Right atrium auricular region (tissue), 2 donors: ENCODE measurements around the gene EPHB2. TPM values are rescaled to one million over a fixed set of nuclear protein-coding genes. Genes with fewer than 3 reads are reported as not detected.

Experiments
- DNase-seq: peaks from one replicate; pipeline ENCODE4 v3.0.0-alpha.2; 2019; ENCODE audit warnings: low spot score
- H3K27ac ChIP-seq, 2 donors: fragments of 200-600 bp; sonication (generic); 1 replicate in 1 of 2; 2 replicates in 1 of 2; pipeline ENCODE4 v1.5.1; 2016 to 2019
- H3K27me3 ChIP-seq, 2 donors: fragments of 200-600 bp; sonication (generic); one replicate each; pipeline versions ENCODE4 v1.5.1 to v1.6.0; 2017 to 2019
- H3K36me3 ChIP-seq: fragments of 200-600 bp; sonication (generic); one replicate; pipeline ENCODE4 v1.5.1; 2016
- H3K4me1 ChIP-seq, 2 donors: fragments of 200-600 bp; sonication (generic); one replicate each; pipeline versions ENCODE4 v1.5.1 to v1.6.0; 2017 to 2019
- H3K4me3 ChIP-seq, 2 donors: fragments of 200-600 bp; sonication (generic); 1 replicate in 1 of 2; 2 replicates in 1 of 2; pipeline ENCODE4 v1.5.1; 2017 to 2019; ENCODE audit warnings: mild to moderate bottlenecking in 1 of 2, moderate library complexity in 1 of 2
- H3K9me3 ChIP-seq, 2 donors: fragments of 200-600 bp; sonication (generic); one replicate each; pipeline ENCODE4 v1.5.1; 2019
- CTCF ChIP-seq, 2 donors: fragments of 200-600 bp; sonication (generic); IDR thresholded peaks; one replicate each; pipeline ENCODE4 v1.5.1; 2019; ENCODE audit warnings: antibody characterized with exemption in 2 of 2
- total RNA-seq, 2 donors: library from RNA; depleted of rRNA; stranded (reverse); fragments of >200 nt; gene quantifications; one replicate each; pipeline ENCODE4 v1.1.0, GENCODE V29; 2016

Gene EPHB2
- total RNA-seq, 2 donors from 2014 or later = 1.8 to 2.6 TPM

- peaks cover 0 to 4% of the 10 kb centered on the region in 2 donors for H3K9me3 ChIP-seq
- no peaks in the 10 kb centered on the region for H3K36me3 ChIP-seq
- TF ChIP-seq CTCF (IDR thresholded peaks at IDR 0.05) = no peak
- DNase-seq = no peak
- H3K4me1 ChIP-seq = peaks cover 0 to 10% of the 10 kb centered on the region in 2 donors
- no peak overlapping the region for H3K27ac ChIP-seq
- no peaks in the 10 kb centered on the region for H3K27me3 ChIP-seq
- no peak overlapping the region for H3K4me3 ChIP-seq
Measured at GRCh38 chr1:22869325-22869724, 158.7 kb downstream of the EPHB2 start.

GRCh38 chr1:22870201-22870871 is 159.7 kb downstream of the EPHB2 start:
- Histone ChIP-seq H3K27ac (no peak overlapping the region), H3K4me1 (peaks cover 0 to 10% of the 10 kb centered on the region in 2 donors), H3K36me3 (no peaks in the 10 kb centered on the region), H3K27me3 (no peaks in the 10 kb centered on the region), H3K9me3 (peaks cover 0 to 4% of the 10 kb centered on the region in 2 donors), H3K4me3 (no peak overlapping the region)
- DNase-seq = no peak
- no peak for TF ChIP-seq CTCF (IDR thresholded peaks at IDR 0.05)

GRCh38 chr1:22872981-22873664 is 162.5 kb downstream of the EPHB2 start:
- peaks cover 0 to 20% of the 10 kb centered on the region in 2 donors for H3K4me1 ChIP-seq
- TF ChIP-seq CTCF (IDR thresholded peaks at IDR 0.05) = no peak
- H3K27me3 ChIP-seq = no peaks in the 10 kb centered on the region
- DNase-seq = no peak
- H3K9me3 ChIP-seq = peaks cover 0 to 3% of the 10 kb centered on the region in 2 donors
- H3K4me3 ChIP-seq = no peak overlapping the region
- no peaks in the 10 kb centered on the region for H3K36me3 ChIP-seq
- no peak overlapping the region for H3K27ac ChIP-seq

GRCh38 chr1:22874785-22875184 is 164.1 kb downstream of the EPHB2 start:
- Histone ChIP-seq H3K27ac (no peak overlapping the region), H3K27me3 (no peaks in the 10 kb centered on the region), H3K4me1 (peaks cover 0 to 20% of the 10 kb centered on the region in 2 donors), H3K4me3 (no peak overlapping the region), H3K36me3 (no peaks in the 10 kb centered on the region), H3K9me3 (no peaks in the 10 kb centered on the region)
- no peak for TF ChIP-seq CTCF (IDR thresholded peaks at IDR 0.05)
- DNase-seq = no peak

GRCh38 chr1:22875241-22875640 is 164.6 kb downstream of the EPHB2 start:
- Histone ChIP-seq H3K4me1 (peaks cover 0 to 19% of the 10 kb centered on the region in 2 donors), H3K36me3 (no peaks in the 10 kb centered on the region), H3K27me3 (no peaks in the 10 kb centered on the region), H3K4me3 (no peak overlapping the region), H3K9me3 (no peaks in the 10 kb centered on the region), H3K27ac (no peak overlapping the region)
- TF ChIP-seq CTCF (IDR thresholded peaks at IDR 0.05) = no peak
- no peak for DNase-seq
